Mononuclear cell (primary cell): ENCODE results near the gene DIDO1. TPM values are rescaled to one million over a fixed set of nuclear protein-coding genes. Genes with fewer than 3 reads are reported as not detected.
"Not testable (repeated sequence)": the region's sequence is repeated elsewhere in the genome, so short reads cannot be mapped to it uniquely, and the experiment has no call there.

ENCODE experiments used
- H3K27me3 ChIP-seq: 2 replicates; pipeline ENCODE4 v1.6.0; 2011; ENCODE audit warnings: low read length, control low read depth; ENCODE audit not compliant: insufficient read depth
- H3K4me1 ChIP-seq: 2 replicates; pipeline ENCODE4 v1.5.1; 2011; ENCODE audit warnings: mild to moderate bottlenecking, low read length, control low read depth; ENCODE audit not compliant: insufficient read depth
- H3K4me3 ChIP-seq: 2 replicates; pipeline ENCODE4 v1.5.1; 2011; ENCODE audit warnings: mild to moderate bottlenecking, low read length, moderate library complexity
- H3K9me3 ChIP-seq: 2 replicates; pipeline ENCODE4 v1.5.1; 2011; ENCODE audit warnings: low read depth, mild to moderate bottlenecking, control low read depth, low read length
- total RNA-seq: library from RNA; depleted of rRNA; stranded (reverse); fragments of >200 nt; gene quantifications from one replicate; pipeline ENCODE4 v1.2.3, GENCODE V29; 2012

DIDO1 gene
- total RNA-seq, 1 donor: 55.1 TPM

GRCh38 chr20:62881662-62882395 lies 44.5 kb downstream of the DIDO1 start:
- no peaks in the 10 kb centered on the region for H3K9me3 ChIP-seq
- no peak overlapping the region for H3K4me3 ChIP-seq
- no peaks in the 10 kb centered on the region for H3K4me1 ChIP-seq
- H3K27me3 ChIP-seq: no peaks in the 10 kb centered on the region

GRCh38 chr20:62880935-62881661 lies 45.2 kb downstream of the DIDO1 start:
- no peak overlapping the region for H3K4me3 ChIP-seq
- no peaks in the 10 kb centered on the region for H3K27me3 ChIP-seq
- no peaks in the 10 kb centered on the region for H3K4me1 ChIP-seq
- H3K9me3 ChIP-seq: no peaks in the 10 kb centered on the region

DNA sequence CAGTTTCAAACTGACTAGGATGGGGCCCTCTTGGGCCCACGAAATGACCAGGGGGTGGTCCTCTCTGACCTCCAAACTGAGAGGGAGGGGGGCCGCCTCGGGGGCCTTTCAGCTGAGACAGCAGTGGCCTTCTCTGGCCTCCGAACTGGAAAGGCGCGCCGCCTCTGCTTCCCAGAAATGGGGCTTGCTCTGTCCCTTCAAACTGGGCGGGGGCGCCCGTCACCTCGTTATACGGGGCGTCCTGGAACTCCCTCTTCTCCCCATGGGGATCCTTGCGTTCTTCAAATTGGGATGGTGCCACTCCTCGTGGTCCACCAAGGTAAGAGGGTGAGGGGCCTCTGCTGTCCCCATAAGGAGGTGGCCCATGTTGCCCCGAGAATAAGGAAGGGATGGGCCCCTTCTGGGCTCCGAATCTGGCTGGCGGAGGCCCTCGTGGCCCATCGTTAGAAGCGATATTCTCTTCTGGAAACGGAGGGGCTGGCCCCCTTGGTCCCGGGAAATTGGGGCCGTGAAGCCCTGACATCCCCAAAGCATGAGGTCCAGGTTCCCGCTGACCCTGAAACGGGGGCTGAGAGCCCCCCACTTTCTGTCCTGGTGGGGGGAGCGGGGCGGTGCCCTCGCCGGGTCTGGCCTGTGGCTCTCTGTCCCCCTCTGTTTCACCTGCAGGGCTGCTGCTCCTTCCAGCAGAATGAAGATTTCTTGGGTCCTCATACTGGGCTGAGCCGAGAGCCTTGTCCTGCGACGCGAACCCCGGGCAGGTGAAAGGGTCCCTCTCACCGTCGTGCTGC lies 46.0 kb downstream of the DIDO1 start:
- Histone ChIP-seq H3K4me1 (no peaks in the 10 kb centered on the region), H3K9me3 (no peaks in the 10 kb centered on the region), H3K4me3 (no peak overlapping the region), H3K27me3 (no peaks in the 10 kb centered on the region)

DNA sequence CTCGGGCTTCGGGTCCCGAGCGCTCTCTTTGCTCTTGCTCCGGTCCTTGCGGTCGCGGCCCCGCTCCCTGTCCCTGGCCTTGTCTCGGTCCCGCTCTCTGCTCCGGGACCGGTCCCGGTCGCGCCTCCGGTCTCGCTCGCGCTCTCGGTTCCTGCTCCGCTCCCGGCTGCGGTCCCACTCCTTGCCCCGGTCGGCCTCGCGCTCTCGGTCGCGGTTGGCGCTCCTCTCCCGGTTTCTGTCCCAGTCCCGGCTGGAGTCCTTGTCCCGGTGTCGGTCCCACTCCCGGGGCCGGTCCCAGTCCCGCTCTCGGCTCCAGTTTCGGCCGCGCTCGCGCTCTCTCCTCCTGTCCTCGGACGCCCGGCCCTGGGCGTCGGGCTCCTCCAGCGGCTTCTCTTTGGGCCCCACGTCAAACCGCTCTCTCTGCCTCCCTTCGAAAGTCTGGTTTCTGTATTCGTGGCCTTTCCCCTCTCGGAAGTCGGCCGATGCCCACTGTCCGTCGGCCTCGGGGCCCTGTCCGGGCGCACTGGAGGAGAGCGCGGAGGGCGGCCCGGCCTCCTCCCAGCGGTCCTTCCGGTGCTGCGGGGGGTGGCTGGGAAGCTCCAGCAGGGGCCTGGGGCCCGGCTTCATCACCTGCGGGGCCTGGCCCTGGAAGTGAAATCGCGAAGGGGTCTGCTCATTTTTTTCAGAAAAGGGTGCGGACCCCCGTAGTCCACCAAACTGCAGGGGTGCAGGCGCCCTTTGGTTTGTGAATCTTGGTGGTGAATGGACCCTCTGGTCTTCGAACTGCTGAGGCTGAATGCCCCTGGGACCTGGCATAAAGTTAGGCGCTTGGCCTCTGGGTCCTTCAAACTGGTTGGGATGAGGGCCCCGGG lies 46.8 kb downstream of the DIDO1 start:
- Histone ChIP-seq H3K4me3 (no peak overlapping the region), H3K4me1 (no peaks in the 10 kb centered on the region), H3K9me3 (no peaks in the 10 kb centered on the region), H3K27me3 (no peaks in the 10 kb centered on the region)

DNA sequence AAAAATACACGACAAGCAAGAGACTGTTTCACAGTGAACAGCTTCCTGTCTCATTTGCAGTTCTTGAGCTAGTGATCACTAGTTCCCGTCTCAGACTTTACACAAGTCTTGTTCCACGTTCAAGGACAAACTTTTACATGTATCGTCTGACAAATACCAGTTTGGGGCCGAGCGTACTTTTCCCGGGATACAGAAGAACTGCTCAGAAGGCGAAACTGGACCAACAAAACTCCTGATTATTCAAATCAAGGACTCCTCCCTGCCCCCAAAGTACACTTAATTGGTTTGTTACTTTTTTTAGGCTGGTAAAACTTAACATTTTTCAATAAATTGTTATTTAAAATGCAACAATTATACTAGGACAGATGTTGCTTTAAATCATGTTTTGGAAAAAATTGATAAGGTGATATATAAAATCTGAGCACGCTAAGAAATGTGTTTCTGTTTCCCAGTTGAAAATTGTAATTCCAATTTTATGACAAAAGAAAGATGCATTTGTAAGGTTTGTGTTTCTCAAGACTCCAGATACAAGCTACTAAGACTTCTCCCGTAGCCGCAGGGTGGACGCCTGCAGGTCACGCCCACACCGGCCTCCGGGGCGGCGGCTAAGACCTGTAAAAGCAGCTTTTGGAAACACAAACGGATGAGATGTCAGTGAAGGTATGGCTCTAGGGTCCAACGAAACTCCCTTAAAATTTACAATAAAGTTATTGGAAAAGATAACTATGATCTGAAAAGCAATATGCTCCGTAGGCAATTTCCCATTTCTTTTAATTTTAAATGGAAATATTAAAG lies 47.9 kb downstream of the DIDO1 start:
- H3K9me3 ChIP-seq: no peaks in the 10 kb centered on the region
- H3K4me1 ChIP-seq: no peaks in the 10 kb centered on the region
- no peaks in the 10 kb centered on the region for H3K27me3 ChIP-seq
- no peak overlapping the region for H3K4me3 ChIP-seq

- Histone ChIP-seq H3K9me3 (no peaks in the 10 kb centered on the region), H3K4me3 (no peak overlapping the region), H3K27me3 (no peaks in the 10 kb centered on the region), H3K4me1 (no peaks in the 10 kb centered on the region)
These were observed 49.1 kb downstream of the DIDO1 start for GRCh38 chr20:62876902-62877816.

GRCh38 chr20:62876501-62876901 lies 49.8 kb downstream of the DIDO1 start:
- Histone ChIP-seq H3K4me1 (no peaks in the 10 kb centered on the region), H3K4me3 (no peak overlapping the region), H3K9me3 (no peaks in the 10 kb centered on the region), H3K27me3 (no peaks in the 10 kb centered on the region)

DNA sequence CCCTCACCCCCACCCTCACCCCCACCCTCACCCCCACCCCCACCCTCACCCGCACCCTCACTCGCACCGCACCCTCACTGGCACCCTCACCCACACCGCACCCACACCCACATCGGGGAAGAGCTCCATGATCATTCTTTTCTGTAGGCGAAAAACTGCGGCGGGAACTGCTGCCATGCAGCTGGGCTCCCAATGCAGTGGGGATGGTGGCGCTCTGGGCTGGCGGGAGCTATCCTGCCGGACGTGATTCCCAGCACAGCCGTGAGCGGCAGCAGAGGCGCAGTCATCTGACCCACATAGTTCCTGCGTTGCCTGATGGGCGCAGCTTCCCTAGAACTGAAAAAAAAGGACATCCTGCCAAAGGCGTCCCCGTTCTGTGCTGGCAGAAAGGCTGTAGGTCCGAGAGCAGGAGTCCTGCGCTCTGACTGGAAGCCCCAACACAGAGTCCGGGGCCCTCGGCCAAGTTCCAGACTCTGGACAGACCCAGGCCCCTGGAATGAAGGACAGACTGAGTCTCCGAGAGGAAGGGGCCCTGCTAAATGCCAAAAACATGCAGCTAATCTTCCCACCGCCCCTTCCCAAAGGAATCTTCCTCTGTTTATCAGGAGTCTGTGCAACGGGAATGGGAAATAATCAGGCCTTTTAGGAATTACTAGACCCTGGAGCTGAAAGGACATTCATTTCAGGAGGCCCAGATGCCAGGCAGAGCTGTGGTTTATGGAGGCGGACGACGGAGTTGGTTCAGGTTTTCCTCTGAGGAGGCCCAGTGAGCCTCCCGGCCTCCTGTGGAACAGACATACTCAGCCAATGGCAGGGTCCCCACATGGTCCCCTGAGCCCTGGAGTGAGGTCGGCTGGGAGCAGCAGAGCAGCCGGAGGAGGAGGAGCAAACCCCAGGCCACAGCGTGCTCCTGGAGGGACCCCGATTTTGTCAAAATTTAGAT lies 50.6 kb downstream of the DIDO1 start:
- H3K4me1 ChIP-seq: no peaks in the 10 kb centered on the region
- no peaks in the 10 kb centered on the region for H3K27me3 ChIP-seq
- H3K9me3 ChIP-seq: no peaks in the 10 kb centered on the region
- H3K4me3 ChIP-seq: no peak overlapping the region

- Histone ChIP-seq H3K9me3 (no peaks in the 10 kb centered on the region), H3K4me1 (no peaks in the 10 kb centered on the region), H3K4me3 (no peak overlapping the region), H3K27me3 (no peaks in the 10 kb centered on the region)
These were observed 51.4 kb downstream of the DIDO1 start for GRCh38 chr20:62874964-62875344.

DNA sequence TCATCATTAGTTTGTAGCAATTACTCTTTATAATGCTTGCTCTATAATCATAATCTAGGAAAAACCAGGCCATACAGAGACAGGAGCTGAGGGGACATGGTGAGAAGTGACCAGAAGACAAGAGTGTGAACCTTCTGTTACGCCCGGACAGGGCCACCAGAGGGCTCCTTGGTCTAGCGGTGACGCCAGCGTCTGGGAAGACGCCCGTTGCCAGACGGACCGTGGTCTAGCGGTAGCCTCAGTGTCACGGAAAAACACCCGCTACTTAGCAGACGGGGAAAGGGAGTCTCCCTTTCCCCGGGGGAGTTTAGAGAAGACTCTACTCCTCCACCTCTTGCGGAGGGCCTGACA lies 52.6 kb downstream of the DIDO1 start:
- not testable (repeated sequence) for H3K9me3 ChIP-seq

DNA sequence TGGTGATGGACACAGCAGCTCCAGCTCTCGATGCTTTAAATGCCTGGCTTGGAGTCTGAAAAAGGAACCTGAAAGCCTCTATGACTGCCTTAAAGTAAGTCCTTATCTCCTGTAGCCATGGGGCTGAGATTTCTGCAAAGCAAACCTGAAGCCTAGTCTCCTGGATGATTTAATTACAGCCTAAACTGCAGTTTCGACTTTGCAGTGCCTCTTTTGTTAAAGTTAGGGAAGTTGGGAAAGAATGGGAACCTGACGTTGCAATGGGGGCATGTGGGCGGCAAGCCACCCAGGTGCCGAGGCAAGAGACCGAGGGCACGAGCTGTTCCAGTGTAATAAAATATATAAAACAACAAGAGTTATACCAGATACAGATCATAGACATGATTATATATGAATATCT lies 53.0 kb downstream of the DIDO1 start:
- Histone ChIP-seq H3K27me3 (no peaks in the 10 kb centered on the region), H3K4me1 (no peaks in the 10 kb centered on the region), H3K4me3 (no peak overlapping the region), H3K9me3 (no peaks in the 10 kb centered on the region)

More for the DNA sequence above, 52.6 kb downstream of the DIDO1 start:
- not testable (repeated sequence) for H3K27me3 ChIP-seq, H3K4me3 ChIP-seq, H3K4me1 ChIP-seq

DNA sequence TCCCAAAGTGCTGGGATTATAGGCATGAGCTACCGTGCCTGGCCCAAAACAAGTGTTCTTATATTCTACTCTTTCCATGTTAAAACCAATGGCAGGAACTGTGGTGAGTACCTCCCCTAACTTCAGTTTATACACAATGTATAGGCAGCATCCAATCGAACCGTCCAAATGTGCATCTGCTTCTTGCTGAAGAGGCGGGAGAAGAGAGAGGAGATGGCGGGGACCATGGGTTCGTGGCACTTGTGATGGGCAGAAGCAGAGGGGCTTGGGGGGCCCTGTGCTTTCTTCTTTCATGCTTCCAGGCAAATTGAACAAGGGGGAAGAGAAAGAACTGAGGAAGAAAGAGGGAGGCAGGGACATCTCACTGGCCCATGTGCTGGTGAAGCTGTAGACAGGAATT lies 53.4 kb downstream of the DIDO1 start:
- no peaks in the 10 kb centered on the region for H3K27me3 ChIP-seq
- H3K4me1 ChIP-seq: no peaks in the 10 kb centered on the region
- H3K9me3 ChIP-seq: no peaks in the 10 kb centered on the region
- no peak overlapping the region for H3K4me3 ChIP-seq
